HT-29 (cell line): ENCODE data around the gene ERICH6. TPM values are rescaled to one million over a fixed set of nuclear protein-coding genes. Genes with fewer than 3 reads are reported as not detected.

Experiments used
- DNase-seq: peaks from one replicate; pipeline ENCODE4 v3.0.0-alpha.2; 2015; ENCODE audit warnings: low spot score
- total RNA-seq: library from RNA; depleted of rRNA; stranded (reverse); fragments of >200 nt; shearing (Covaris generic); gene quantifications from 2 replicates; pipeline ENCODE4 v1.2.3, GENCODE V29; 2014

The ERICH6 gene
- total RNA-seq, 1 experiment from 2014 or later: not detected

DNA sequence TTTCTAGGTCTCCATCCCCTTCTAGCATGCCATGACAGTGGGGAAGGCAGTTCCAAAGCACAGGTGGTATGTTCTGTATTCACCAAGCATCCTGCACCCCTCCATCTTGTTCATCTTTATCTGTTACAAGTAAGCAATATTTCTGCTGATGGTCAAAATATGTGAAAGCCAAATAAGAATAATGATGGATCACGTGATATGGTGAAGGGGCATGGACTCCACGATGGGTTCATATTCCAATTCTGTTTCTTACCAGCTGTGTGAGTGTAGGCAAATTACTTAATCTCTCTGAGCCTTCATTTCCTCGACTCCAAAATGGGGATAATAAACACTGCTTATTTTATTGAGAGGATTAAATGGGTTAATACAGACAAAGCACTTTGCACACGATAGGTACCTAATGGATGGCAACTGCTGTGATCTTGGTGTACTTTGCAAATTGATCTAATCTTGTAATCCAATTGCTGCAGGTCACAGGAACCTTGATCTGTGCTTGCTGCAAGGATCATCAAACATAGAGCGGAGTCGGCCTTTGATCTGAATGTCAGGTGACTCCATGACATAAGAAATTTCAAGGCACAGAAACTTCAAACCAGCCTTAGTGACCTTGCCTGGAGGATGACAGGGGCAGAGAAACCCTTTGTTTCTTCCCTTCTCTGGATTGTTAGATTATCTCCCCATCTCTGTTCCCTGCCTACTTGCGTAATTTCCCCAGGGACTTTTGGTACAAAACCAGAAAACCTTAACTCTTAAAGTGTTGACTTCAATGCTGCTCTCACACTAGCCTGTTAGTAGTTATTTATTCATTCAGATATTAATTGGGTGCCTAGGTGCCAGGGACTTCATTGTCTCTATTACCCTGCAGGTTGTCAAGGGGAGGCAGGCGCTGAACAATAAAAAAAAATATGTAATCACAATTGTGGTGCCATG lies 33.4 kb upstream of the ERICH6 start:
- no peak for DNase-seq

DNA sequence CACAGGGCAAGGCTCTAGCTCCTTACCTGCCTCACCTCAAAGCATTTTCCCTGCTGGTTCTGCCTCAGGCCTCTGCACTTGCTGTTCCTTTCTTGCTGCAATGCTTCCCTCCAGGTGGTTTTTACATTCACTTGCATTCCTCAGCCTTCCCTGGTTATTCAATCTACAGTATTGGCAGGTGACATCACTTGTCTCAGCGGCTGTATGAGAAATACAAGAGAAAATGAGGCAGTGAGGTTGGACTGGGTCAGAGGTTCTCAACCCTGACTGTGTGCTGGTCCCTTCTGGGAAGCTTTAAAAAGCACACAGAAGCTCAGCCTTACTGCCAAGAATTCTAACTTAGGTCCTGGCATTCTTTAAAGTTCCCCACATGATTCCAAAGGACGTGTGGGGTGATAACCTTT lies 32.6 kb upstream of the ERICH6 start:
- DNase-seq: no peak

DNA sequence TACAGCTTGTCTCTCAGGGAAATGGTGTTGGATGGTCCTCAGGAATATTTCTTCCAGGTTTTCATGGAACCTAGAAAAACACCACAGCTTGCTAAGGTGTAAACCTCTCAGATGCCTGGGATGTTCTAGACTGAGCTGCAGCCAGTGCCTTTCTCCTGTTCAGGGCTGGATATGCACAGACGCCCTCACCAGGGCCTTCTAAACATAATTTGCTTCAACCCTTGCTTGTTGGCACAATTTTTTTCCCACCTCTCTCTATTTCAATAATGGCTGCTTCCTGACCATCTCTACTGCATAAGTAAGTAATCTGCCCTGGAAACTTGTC lies 31.0 kb upstream of the ERICH6 start:
- DNase-seq: no peak

DNA sequence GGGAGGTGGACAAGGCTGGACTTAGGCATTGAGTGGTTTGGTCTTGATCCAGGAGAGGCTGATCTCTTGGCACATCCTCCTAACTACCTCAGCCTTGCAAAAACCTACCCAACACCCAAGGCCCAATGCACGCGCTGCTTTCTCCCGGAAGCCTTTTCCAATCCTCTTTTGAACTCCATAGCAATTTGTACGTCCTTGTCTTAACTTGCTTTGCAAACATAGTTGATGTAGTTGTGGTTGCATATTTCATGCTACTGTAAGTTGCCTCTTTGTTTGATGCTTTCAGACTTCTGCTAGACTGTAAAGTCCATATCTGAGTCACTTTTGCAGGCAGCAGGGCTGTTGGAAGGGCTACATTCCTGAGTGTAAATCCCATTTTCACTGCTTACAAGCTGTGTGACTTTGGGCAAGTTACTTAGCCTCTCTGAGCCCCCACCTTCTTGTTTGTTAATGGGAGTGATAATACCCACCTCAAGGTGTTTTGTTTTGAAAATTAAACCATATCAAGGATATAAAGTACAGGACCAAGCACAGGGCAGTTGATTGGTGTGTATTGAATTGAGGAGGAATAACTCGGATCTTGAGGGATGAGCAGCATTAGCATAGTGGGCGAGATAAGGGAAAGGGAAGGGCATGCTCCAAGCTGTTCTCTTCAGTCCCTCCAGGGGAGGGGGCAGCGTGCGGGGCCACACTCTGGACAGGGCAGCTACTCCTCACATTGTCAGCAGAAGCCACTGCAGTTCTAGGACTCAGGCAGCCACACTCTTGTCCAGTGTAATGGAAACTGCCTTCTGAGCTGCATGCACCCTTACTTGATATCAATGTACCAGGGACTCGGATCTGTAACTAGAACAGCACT lies 30.4 kb upstream of the ERICH6 start:
- DNase-seq: no peak

DNA sequence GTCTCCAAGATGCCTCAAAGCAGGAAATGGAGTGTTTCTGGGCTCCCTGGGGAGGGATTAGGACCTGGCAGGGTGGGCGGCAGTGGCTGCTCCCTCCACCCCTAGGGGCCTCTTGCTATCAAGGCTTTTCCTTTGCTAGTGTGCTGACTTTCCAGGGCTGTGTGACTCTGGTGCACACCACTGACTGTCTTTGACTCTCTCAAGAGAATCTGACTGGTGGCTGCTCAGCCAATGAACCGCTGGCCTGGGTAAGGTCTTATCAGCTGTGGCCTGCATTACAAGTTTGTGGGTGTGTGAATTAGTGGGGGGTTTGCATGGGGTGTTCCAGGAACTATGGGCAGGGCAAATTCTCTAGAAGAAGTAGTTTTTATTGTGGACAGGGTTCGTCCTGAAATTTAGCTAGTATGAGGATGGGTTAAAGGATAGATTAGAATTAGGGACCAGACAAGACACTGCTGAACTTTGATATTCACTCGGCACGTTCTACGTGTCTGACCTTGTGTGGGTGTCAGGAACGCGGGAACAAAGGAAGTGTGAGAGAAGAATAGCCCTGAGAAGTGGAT lies 29.7 kb upstream of the ERICH6 start:
- no peak for DNase-seq

DNA sequence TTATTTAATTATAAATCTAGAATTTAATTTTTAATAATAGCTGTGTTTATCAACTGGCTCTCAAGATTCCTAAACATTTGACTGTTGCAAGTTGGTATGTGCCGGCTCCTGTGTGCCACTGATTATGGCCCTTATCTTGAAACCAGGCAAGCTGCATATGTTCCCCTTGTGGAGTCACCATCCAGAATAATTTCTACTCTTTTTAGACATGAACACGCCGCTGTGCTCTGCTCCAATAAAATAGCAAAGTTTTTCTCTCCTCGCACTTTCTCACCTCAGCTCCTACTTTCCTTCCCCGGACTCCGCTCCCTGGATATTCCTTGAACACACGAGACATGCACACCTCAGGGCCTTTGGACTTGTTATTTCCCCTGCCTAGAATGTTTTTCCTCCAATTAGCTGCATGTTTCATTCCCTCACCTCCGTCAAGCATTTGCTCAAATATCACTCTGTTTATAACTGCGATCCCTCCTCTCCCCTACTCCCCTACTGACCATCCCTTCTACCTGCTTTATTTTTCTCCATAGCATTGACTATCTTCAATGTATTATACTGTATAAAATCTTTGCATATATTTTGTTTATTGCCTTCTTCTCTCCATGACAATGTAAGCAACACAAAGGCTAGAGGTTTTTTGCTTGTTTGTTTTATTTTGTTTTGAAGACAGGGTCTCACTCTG lies 26.1 kb upstream of the ERICH6 start:
- no peak for DNase-seq

DNA sequence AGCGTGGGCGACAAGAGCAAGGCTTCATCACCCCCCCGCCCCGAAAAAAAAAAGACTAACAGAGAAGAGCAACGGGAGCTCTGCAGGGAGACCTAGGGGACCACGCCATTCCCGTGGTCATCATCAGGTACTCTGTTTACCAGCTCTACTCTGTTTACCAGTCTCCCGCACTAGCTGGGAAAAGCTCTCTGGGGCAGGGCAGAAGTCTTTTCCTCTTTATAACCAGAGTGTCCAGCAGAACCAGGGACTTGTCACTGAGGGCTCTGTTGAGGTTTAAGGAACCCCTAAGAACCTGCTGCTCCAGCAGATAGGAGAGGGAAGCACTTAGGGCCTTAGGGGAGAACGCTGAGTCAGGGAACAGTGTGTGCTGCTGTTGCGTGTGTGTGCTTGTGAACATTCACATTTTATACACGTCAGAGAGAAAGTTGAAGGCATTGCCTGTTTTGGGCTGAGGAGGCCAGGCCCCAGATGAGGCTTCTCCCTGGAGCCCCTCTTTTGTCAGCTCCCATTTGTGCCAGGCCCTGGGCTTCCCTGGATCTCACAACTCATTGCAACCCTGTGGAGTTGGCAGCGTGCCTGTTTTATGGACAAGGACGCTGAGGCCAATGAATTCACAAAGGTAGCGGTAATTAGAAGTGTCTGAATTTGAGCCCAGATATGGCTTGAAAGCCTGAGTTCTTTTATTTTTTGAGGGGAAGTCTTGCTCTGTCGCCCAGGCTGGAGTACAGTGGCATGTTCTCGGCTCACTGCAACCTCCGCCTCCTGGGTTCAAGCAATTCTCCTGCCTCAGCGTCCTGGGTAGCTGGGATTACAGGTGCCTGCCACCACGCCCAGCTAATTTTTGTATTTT lies 24.2 kb upstream of the ERICH6 start:
- DNase-seq: no peak

DNA sequence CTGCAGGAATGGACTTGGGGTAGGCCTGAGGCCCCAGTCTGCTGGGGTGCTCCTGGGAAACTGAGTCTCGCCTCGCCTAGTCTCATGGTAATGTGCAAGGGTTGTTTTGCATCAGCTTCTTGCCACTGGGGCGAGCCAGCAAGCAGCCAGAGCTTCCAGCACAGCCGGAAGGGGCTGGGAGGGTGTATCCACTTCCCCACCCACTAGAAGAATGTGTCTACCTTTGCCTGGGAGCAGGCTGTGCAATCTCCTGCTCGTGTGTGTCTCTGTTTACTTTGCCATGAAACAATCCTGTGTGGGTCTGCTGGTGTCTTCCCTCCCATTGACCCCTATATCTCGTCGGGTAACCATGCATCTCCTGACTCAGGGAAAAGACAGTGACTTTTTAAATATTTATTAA lies 21.8 kb upstream of the ERICH6 start:
- DNase-seq: peak; percentile 93

DNA sequence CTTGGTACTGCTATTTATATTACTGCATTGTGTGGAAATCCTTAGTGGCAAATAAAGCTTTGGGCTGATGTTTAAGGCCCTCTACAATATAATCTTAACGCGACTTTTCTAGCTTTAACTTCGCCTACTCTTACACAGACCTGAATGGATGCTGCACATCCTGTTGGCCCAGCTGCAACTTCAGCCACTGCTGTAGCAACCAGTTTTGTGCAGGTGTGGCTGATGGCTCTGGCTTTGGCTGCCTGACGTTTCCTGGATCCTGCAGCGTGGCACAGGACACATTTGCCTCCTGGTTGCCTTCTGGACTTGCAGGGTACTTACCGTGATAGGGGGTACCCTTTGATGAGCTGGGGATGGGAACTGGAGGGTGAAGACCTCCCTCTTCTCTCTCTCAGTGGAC lies 20.2 kb upstream of the ERICH6 start:
- peak; percentile 57 for DNase-seq

DNA sequence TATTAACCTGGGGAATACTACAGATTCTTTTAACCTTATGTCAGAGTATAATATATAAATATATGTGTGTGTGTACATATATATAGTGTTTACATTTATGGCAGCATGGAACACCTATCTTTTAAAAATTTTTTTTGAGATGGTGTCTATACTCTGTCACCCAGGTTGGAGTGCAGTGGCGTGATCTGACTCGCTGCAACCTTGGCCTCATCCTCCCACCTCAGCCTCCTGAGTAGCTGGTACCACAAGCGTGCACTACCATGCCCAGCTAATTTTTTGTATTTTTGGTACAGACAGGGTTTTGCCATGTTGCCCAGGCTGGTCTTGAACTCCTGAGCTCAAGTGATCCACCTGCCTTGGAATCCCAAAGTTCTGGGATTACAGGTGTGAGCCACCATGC lies 18.5 kb upstream of the ERICH6 start:
- DNase-seq: no peak

DNA sequence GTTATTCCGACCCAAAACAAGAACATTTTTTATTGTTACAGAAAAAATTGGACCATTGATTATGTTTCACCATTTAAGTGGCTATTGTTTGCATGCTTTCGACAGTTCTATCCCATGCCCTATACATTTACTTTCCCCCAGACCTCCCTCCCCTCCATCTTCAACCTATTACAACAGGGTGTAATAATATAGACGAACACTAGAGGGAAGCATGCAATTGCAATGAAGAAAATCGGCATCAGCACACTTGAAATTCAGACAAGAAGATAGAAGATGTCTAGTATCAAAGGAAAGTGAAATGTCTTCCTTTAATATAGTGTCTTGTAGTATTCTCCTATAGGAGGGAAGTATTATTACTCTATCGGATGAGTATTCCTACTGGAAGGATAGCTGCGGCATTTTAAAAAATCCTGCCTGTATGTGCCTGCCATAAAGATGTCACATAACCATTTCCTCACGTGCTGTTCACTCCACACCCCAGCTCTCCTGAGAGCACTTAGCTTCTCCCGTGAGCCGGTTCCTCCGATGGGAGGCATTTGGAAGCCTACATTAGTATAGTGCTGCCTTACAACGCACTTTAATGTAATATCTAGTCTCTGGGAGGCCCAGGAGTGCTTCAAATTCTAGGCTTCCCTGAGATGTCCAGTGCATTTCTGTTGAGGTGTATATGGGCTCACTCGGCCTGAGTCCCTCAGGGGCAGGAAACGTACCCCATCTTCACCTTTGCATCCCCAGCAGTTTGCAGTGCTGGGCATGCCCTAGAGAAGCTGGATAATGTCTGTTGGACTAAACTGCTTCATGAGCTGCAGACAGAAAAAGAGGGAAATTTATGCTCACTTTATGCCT lies 17.8 kb upstream of the ERICH6 start:
- peak; percentile 82 for DNase-seq

DNA sequence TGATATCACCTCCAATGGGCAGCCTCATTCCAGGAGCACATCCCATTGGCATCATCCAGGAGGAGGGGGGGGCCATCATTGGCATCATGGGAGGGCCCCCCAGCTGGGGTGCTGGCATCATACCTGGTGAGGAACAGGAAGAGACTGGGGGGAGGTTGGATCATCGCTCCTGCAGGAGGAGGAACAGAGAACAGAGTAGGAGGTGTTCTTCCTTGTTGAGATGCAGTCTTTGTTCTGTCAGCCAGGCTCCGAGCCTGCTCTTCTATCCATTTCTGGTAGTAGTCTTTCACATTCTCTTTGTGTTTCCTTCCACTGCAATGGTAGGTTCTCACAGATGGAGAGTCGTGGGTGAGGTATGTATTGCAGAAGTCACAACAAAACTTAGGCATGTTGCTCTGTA lies 16.7 kb upstream of the ERICH6 start:
- DNase-seq: no peak

DNA sequence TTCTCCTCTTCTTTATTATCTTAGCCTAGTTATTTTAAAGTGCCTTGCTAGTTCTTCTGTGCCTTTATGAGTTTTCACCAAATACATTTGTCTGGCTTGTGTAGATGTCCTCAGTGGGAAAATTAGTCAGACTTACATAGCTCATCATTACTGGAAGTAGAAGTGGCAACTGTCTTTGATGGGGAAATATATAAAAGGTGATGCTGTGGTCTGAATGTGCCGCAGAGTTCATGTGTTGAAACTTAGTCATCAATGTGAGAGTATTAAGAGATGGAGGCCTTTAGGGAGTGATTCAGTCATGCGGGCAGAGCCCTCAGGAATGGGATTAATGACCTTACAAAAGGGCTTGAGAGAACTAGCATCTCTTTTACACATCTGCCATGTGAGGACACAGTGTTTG lies 6.4 kb upstream of the ERICH6 start:
- DNase-seq: no peak

DNA sequence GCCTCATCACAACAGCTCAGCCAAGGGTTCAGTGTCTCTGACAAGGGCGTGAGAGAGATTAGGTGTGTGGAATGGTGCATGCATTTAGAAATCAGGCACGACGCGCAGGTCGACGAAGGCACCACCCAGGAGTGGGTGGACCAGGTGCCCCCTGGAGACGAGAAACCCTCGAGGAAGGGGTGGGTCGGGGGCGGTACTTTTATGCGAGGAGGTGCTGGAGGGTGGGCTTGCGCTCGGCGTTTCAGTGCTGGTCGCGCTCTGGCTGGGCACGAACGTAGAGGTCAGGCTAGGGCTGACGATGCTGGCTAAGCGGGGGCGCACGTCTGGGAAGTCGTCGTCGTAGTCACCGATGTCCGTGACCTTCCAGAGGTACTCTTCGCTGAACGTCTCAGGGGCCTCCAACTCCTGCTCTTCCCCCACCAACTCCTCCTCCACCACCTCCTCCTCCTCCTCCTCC lies 393 bp downstream of the ERICH6 start:
- DNase-seq: peak; percentile 31

DNA sequence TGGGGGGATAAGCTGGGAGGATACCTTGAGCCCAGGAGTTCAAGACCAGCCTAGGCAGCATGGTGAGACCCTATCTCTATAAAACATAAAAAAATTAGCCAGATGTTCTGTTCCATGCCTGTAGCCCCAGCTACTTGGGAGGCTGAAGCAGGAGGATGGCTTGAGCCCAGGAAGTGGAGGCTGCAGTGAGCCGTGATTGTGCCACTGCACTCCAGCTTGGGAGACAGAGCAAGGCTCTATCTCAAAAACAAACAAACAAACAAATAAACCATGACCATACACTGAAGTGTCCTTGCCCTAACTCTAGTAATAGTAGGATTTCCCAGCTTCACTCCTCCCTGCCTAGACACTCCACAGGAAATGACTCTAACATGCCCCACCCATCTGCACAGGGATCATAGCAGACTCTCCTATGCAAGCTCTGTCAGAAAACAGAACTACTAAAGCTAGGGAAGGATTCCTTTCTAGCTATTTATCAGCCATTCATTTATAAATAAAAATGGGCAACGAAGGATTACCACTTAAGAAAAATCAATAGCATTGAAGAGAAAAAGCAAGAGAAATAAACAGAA lies 4.6 kb downstream of the ERICH6 start:
- peak; percentile 48 for DNase-seq

DNA sequence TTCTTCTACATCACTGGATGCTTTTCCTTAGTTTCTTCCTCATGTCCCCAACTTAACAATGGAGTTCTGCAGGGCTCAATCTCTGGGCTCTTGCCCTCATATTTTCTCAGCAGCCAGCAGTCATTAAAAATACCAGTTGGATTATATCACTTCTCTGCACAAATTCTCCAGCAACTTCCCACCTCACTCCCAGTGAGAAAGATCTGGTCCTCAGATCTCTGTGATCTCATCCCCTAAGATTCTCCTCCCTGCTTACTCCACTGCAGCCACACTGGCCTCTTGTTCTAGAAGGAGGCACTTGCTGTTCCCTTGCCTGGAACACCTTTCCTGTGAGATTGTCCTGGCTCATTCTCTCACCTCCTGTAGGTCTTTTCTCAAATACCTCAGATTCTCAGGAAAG lies 6.1 kb downstream of the ERICH6 start:
- DNase-seq: no peak

DNA sequence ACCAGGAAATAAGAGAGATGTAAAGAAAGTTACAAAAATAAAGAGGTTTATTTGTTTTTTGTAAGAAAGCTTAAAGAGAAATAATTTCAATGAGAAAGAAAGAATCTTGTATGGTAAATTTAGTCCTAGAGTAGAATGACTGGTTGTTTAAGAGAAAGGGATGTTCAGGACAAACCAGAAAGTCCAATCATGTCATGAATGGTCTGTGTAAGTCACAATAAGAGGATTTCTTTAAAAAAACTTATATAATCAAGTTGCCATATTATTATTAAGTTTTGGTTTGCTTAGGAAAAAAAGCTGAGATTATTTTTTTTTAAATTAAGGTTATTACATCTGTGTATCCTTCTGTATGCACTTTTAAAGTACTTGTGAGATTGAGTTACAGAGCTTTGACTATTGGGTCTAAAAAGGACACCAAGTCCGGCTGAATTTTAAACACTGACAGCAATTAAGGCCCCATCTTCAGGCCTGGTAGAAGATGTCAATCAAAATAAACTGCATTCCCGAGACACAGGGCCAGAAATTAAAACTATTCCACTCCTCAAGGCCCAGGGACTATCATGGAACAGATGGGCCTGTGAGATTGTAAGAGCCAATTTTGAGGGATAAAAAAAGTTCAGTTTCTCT lies 12.2 kb downstream of the ERICH6 start:
- no peak for DNase-seq

DNA sequence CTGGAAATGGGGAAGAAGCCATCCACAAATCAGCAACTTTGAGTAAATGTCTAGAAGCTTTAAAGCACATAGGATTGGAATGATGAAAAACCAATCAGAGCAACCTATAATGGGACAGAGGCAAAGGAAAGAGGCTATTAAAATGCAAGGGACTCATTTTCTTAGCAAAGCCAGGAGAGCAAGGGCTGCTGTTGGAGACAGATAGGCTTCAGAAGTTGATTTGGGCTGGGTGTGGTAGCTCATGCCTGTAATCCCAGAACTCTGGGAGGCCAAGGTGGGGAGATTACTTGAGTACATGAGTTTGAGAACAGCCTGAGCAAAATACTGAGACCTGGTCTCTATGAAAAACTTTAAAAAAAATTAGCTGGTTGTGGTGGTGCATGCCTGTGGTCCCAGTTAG lies 16.1 kb downstream of the ERICH6 start:
- DNase-seq: no peak

DNA sequence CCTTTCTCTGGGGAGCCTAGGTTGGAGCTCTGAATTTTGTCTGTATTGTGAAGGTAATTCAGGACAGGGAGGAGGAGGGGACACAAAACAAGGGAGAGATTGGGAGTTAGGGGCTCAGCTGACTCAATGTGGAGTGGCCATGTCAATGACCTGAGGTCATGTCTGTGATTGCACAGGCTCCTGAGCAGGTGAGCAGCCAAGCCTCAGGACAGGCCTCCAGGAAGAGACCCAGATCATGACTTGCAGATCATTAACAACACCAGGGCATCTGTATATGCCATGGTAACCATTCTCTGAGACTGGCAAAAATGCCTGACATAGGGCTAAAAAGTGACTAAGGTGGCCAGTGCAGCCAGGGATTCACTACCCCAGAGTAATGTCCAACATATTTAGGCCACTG lies 20.9 kb downstream of the ERICH6 start:
- DNase-seq: no peak
